DMS79 treated with DMSO at 0.1 percent for 48 hours (cell line): ENCODE results near the gene NAV2.

Experiments
- DNase-seq: peaks from one replicate; lab custom pipeline; 2025; lab: John Stamatoyannopoulos, UW

NAV2 gene, protein sequence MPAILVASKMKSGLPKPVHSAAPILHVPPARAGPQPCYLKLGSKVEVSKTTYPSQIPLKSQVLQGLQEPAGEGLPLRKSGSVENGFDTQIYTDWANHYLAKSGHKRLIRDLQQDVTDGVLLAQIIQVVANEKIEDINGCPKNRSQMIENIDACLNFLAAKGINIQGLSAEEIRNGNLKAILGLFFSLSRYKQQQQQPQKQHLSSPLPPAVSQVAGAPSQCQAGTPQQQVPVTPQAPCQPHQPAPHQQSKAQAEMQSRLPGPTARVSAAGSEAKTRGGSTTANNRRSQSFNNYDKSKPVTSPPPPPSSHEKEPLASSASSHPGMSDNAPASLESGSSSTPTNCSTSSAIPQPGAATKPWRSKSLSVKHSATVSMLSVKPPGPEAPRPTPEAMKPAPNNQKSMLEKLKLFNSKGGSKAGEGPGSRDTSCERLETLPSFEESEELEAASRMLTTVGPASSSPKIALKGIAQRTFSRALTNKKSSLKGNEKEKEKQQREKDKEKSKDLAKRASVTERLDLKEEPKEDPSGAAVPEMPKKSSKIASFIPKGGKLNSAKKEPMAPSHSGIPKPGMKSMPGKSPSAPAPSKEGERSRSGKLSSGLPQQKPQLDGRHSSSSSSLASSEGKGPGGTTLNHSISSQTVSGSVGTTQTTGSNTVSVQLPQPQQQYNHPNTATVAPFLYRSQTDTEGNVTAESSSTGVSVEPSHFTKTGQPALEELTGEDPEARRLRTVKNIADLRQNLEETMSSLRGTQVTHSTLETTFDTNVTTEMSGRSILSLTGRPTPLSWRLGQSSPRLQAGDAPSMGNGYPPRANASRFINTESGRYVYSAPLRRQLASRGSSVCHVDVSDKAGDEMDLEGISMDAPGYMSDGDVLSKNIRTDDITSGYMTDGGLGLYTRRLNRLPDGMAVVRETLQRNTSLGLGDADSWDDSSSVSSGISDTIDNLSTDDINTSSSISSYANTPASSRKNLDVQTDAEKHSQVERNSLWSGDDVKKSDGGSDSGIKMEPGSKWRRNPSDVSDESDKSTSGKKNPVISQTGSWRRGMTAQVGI (N-terminal part only)

DNA sequence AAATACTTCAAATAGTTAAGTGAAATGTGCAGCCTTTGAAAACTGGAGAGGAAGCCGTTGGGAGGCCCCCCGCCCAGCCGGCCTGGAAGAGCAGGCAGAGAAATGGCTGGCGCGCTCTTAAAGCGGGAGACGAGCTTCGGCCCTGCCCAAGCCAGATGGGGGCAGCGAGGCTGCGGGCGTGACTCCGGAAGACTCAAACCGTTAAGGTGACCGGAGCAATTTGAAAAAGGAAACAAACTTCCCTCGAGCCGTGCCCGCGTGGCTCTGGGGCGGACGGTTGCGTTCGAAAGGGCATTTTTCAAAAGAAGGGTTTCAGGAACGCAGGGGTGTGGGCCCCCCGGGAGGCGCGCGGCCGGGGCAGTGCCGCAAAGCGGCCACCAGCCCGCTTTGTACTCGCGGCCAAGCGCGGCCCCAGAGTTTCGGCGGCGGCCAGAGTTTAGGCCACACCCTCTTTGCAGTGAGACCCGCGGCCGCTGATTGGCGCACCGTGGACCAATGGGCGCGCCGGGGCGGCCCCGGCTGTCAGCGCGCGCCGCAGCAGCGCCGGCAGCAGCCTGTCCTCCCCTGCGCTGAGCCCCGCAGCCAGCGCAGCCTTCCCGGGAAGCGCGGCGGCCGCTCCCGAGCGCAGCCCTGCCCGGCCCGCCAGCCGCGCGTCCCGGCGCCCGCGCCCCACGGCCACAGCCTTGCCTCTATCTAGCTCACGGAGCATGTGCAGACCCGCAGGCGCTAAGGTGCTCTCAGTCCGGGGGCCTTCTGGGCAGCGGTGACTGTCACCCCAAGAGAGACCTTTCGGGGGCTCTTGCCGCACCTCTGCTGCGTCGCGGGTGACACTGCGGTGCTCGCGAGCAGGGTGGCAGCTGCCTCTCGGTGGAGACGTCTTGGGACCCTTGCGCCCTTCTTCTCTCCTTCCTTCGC lies at the start of gene NAV2:
Gene NAV2, plus strand, starts transcription at position 557 of the 915 bp plus-strand sequence. CDS start 859 bp downstream, outside the sequence.
- peak; percentile 91 for DNase-seq

- DNase-seq: no peak
Observed at GRCh38 chr11:19663206-19663605, 49.4 kb upstream of the NAV2 start.

DNA sequence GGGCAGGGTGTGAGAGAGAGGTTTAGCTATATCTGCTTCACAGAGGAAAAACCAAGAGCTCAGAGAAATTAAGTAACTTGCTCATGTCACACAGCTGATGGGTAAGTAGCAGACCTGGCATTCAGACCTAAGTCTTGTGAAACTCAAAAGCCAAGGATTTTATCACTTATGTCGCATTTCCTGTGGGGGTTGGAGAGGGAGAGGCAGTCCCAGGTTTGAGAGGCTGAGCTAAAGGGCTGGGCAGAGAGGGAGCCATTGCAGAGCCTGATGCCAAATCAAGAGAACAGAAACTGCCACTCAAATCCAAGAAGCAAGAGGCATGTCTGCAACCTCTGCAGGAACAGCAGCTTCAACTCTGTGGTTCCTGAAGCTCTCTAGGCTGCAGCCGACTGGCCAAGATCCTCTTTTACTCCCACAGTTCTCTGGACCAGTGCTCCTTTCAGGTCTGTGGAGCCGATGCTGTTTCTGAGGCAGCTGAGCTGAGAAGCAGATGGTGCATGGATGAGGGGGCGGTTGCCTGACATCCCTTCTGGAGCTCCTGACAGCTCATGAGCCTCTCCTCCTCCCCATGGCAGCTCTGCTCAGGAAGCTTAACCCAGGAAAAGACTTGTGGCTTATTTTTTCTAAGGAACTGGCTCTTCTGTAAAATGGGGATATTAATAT lies 47.6 kb upstream of the NAV2 start:
- no peak for DNase-seq

DNA sequence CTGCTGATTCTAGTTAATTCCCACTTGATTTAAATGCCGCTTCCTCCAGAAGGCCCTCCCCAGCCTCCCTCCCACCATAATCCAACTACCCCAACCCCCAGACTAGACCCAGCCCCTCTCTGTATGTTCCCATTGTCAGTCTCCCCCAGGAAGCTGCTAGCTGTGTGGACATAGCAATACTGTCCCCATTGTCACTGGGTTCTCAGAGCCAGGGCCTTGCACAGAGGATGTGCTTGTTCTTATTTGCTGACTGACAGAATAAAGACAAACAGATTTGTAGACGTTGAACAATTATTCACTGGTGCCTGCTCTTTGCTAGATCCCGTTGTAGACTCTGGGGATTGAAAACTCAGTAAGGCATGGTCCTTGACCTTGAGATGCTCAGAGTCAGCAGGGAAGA lies 45.7 kb upstream of the NAV2 start:
- DNase-seq: no peak

GRCh38 chr11:19669511-19669910 lies 43.1 kb upstream of the NAV2 start:
- no peak for DNase-seq

GRCh38 chr11:19670030-19670791 lies 42.4 kb upstream of the NAV2 start:
- DNase-seq: peak; percentile 29

GRCh38 chr11:19672586-19673206 lies 39.9 kb upstream of the NAV2 start:
- DNase-seq: peak; percentile 63

- peak; percentile 97 for DNase-seq
Observed at GRCh38 chr11:19673924-19674729, 38.5 kb upstream of the NAV2 start.

DNA sequence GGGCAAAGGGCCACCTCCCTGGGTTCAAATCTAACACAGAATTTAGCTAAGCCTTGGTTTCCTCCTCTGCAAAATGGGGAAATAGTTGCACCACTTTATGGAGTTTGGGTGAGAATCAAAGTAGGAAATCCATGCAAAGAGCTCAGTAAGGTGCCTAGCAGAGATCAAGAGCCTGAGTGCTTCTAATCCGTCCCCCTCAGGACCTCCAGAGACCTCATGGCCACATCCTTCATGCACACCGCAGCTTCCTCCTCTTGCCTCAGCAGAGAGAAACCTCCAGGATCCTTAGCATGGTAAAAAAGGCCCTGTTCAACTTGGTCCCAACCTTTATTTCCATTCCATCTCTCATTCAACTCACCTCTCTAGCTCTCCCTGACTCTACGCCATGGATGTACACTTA lies 37.8 kb upstream of the NAV2 start:
- DNase-seq: no peak

- DNase-seq: no peak
Observed at GRCh38 chr11:19675397-19675796, 37.2 kb upstream of the NAV2 start.

DNA sequence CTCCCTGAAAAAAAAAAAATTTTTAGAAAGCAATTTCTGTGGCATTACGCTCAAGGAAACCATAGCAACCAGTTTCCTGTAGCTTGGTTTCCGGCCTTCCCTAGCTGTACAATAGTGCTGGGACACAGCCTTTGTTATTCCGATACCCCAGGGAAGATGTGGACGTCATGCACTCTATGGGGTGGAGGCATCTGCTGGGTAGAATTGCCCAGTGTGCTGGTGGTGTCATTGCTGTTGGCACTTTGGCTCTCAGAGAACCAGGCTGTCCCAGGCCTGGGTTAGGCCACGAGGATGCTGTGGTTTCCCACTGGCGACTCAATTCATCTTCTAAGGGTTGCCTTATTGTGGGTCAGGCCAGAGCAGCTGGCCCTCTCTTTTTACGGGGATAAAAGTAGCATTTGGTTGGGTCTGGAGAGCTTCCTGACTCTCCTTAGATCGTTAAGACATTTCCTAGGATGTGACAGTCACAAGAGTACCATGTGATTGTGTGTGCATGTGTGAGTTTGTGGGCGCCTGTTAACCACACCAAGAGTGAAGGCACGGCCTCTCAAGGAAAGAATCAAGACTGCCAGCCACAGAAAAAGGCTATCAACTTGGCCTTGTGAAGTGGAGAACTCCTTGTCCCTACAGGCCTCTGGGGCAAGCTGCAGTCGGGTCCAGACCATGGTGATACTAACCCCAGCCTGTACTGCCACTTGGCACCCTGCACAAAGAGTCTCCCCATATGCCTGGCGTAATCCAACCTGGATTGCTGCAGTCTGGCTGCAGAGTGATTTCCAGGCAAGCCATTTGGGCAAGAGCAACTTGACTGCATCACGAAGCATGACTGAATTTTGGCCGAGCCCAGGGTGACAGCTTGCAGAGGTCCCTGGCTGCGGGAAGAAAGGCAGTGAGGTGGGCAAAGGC lies 35.9 kb upstream of the NAV2 start:
- DNase-seq: peak; percentile 60

GRCh38 chr11:19677381-19678080 lies 35.1 kb upstream of the NAV2 start:
- DNase-seq: no peak

- DNase-seq: no peak
Observed at GRCh38 chr11:19679952-19680828, 32.4 kb upstream of the NAV2 start.

DNA sequence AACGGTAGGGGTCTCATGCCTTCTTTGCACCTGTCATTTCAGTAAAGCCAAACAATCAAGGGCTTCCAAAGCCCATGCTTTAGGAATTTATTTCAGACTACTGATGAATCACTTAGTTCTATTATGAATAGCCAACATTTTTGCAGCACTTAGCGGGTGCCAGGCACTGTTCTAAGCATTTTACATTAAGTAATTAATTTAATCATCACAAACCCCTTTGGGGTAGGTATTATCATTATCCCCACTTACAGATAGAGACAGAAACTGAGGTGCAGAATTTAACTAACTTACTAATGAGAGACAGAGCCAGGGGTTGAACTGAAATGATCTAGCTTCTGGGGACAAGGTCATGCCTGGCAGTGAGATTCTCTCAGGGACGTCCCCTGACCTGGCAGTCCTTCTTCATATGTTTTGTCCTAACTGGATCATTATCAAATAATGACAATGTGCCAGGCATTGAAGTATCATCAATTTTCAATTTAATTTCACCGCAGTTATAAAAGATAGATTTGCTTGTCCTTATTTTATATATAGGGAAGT lies 31.7 kb upstream of the NAV2 start:
- DNase-seq: no peak

DNA sequence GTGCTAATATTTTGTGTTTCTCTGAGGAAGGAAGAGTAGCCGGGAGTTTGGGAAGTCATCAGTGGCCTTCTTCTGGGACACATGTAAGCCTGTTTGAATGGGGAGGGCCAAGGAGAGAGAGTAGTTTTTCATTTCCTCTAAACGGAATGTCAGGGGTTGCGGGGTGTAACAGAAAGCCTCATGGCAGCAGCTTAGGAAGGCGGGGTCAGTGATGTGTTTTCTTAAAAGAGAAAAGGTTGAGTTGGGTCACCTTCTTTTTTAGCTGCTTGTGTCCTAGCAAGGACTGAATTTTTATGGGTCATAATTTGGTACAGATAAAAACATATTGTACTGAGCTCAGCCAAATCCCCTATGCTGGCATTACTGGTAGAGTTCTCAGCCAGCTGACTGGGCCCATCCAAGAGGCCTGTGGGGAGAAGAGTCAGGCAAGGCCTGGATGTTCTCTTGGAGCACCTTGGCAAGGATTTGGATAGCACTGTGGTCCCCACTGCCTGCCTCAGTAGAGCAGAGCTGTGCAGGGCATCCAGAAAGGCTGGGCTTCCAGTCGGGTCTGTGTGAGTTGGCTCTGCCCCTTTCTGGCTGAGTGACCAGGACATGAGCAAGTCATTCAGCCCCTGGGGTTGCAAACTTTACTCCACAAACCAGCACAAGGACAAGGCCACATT lies 29.4 kb upstream of the NAV2 start:
- DNase-seq: no peak
